Osteocyte (in vitro differentiated cells): ENCODE measurements around the gene CHRDL1. TPM values are rescaled to one million over a fixed set of nuclear protein-coding genes. Genes with fewer than 3 reads are reported as not detected.

Source experiments
- DNase-seq: peaks from one replicate; pipeline ENCODE4 v3.0.0; 2021; ENCODE audit warnings: mixed read lengths; ENCODE audit not compliant: unreplicated experiment; ENCODE audit errors: extremely low spot score
- H3K27ac Mint-ChIP-seq: one replicate; pipeline ENCODE4 v1.8.0; 2021; ENCODE audit warnings: mild to moderate bottlenecking, mixed read lengths; ENCODE audit not compliant: unreplicated experiment
- H3K27me3 Mint-ChIP-seq: one replicate; pipeline ENCODE4 v1.8.0; 2021; ENCODE audit warnings: mixed read lengths; ENCODE audit not compliant: unreplicated experiment
- H3K36me3 Mint-ChIP-seq: one replicate; pipeline ENCODE4 v1.8.0; 2021; ENCODE audit warnings: mixed read lengths; ENCODE audit not compliant: unreplicated experiment
- H3K4me1 Mint-ChIP-seq: one replicate; pipeline ENCODE4 v1.8.0; 2021; ENCODE audit warnings: mixed read lengths; ENCODE audit not compliant: unreplicated experiment
- H3K4me3 Mint-ChIP-seq: one replicate; pipeline ENCODE4 v1.8.0; 2021; ENCODE audit warnings: mild to moderate bottlenecking, moderate library complexity, mixed read lengths; ENCODE audit not compliant: unreplicated experiment
- H3K9me3 Mint-ChIP-seq: one replicate; pipeline ENCODE4 v1.8.0; 2021; ENCODE audit warnings: mixed read lengths; ENCODE audit not compliant: unreplicated experiment
- CTCF ChIP-seq: fragments of 200-600 bp; sonication (generic); IDR thresholded peaks from 2 replicates; pipeline ENCODE4 v1.5.0; 2021; ENCODE audit warnings: antibody characterized with exemption, mild to moderate bottlenecking, moderate library complexity
- total RNA-seq: library from RNA; stranded (reverse); gene quantifications from 2 replicates; pipeline ENCODE4 v1.2.1, GENCODE V29; 2021

CHRDL1 gene
- total RNA-seq, 1 donor from 2014 or later, result 0.32 TPM

DNA sequence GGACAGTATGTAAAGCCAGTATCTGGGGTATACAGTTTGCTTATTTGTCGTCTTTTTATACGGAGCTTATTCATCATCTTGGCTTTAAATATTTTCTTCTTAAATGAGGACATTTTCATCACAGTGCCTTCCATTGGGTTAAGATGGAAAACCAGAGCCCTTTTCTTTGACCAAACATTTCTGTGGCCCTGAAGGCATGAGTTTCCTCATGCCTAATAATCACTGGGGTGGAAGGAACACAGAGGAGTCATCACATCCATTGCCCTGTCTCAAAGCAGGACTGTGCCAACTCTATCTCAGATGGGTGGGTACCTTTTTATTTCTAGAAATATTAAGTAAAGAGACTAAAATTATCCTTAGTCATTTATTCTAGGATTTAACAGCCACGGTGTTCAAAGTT is 40.0 kb downstream of the CHRDL1 start:
- Mint-ChIP-seq H3K9me3 (peaks cover 22% of the 10 kb centered on the region), H3K27ac (no peak overlapping the region), H3K4me1 (no peaks in the 10 kb centered on the region), H3K27me3 (peaks cover 7% of the 10 kb centered on the region), H3K36me3 (no peaks in the 10 kb centered on the region), H3K4me3 (no peak overlapping the region)
- no peak for TF ChIP-seq CTCF
- DNase-seq, result no peak

DNA sequence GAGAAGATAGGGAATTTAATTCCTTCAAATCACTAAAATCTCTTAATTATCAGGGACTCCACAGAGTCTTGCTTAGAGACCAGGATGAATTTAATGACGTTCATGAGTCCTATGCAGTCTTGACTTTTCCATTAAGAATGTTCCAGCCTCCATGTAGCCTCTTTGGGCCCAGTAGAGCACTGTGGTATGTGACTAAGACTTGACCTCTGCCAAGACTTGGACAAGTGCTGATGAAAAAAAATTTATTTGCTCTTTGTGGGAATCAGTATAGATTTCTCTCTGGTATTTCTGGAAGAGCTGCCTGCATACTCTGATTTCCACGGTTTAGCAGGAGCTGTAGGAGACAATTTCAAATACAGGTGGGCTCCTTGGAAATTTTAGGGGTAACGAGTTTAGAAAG is 40.6 kb downstream of the CHRDL1 start:
- no peak overlapping the region for H3K27ac Mint-ChIP-seq
- DNase-seq, result no peak
- peaks cover 7% of the 10 kb centered on the region for H3K27me3 Mint-ChIP-seq

GRCh38 chrX:110750526-110751189 is 45.0 kb downstream of the CHRDL1 start:
- H3K4me3 Mint-ChIP-seq, result no peak overlapping the region
- DNase-seq, result no peak
- H3K27me3 Mint-ChIP-seq, result peaks cover 3% of the 10 kb centered on the region
- no peaks in the 10 kb centered on the region for H3K9me3 Mint-ChIP-seq
- no peaks in the 10 kb centered on the region for H3K4me1 Mint-ChIP-seq
- TF ChIP-seq CTCF, result no peak
- H3K36me3 Mint-ChIP-seq, result no peaks in the 10 kb centered on the region
- H3K27ac Mint-ChIP-seq, result no peak overlapping the region

More for the DNA sequence above, 40.6 kb downstream of the CHRDL1 start:
- peaks cover 22% of the 10 kb centered on the region for H3K9me3 Mint-ChIP-seq
- no peaks in the 10 kb centered on the region for H3K4me1 Mint-ChIP-seq
- TF ChIP-seq CTCF, result no peak
- H3K4me3 Mint-ChIP-seq, result no peak overlapping the region
- H3K36me3 Mint-ChIP-seq, result no peaks in the 10 kb centered on the region

DNA sequence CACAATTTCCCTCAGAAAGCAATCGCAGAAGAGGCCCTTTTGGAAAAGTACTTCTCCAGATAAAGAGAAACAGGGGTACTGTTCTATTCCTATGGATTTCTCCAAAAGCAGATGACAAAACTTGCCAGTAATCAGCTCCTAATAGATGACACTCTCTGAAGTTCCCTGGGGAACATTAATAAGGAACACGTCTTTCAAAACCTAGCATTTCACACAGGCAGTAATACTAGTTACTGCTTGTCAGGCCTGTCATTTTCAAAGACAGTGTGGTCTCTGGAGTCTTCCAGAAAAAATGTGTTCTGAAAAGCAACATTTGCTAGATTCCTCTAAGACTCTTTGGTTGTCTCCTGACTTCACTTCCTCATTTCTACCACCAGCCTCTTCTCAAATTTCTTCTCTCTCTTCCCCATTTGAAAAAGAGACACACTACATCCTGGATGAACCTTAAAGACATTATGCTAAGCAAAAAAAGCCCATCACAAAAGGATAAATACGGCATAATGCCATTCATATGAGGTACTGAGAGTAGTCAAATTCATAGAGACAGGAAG is 47.3 kb downstream of the CHRDL1 start:
- no peak overlapping the region for H3K4me3 Mint-ChIP-seq

More for the DNA sequence above, 47.3 kb downstream of the CHRDL1 start:
- Mint-ChIP-seq H3K36me3 (no peaks in the 10 kb centered on the region), H3K27me3 (peaks cover 3% of the 10 kb centered on the region), H3K27ac (no peak overlapping the region), H3K4me1 (peaks cover 20% of the 10 kb centered on the region), H3K9me3 (no peaks in the 10 kb centered on the region)
- DNase-seq, result no peak
- TF ChIP-seq CTCF, result no peak
